ENCODE measurements around the gene MYO3A. TPM values are rescaled to one million over a fixed set of nuclear protein-coding genes. Genes with fewer than 3 reads are reported as not detected.

The MYO3A gene
- total RNA-seq, 4 donors from 2014 or later: 0.21 to 0.39 (median 0.22) TPM; not detected in 1

DNA sequence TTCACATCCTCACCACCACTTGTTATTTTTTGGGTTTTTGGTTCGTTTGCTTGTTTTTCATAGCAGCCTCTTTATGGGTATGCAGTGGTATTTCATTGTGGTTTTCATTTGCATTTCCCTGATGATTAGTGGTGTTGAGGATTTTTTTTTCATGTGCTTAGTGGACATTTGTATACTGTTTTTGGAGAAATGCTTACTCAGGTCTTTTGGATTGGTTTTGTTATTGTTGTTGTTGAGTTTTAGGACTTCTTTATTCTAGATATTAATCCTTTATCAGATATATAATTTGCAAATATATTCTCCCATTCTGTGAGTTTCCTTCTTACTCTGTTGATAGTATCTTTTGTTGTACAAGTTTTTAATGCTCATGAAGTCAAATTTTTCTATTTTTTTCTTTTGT, 325.3 kb downstream of the MYO3A start:
- Histone ChIP-seq H3K36me3 (no peaks in the 10 kb centered on the region), H3K4me1 (no peaks in the 10 kb centered on the region), H3K27me3 (no peaks in the 10 kb centered on the region), H3K4me3 (no peak overlapping the region), H3K9me3 (no peaks in the 10 kb centered on the region), H3K27ac (no peak overlapping the region)
- 33 to 39% methylated on average over 1 of the region's 1 CpG for WGBS, 2 donors
- TF ChIP-seq POLR2A (IDR thresholded peaks at IDR 0.05): no peak
- TF ChIP-seq EP300 (IDR thresholded peaks at IDR 0.05): no peak
- TF ChIP-seq, protein P1, sequence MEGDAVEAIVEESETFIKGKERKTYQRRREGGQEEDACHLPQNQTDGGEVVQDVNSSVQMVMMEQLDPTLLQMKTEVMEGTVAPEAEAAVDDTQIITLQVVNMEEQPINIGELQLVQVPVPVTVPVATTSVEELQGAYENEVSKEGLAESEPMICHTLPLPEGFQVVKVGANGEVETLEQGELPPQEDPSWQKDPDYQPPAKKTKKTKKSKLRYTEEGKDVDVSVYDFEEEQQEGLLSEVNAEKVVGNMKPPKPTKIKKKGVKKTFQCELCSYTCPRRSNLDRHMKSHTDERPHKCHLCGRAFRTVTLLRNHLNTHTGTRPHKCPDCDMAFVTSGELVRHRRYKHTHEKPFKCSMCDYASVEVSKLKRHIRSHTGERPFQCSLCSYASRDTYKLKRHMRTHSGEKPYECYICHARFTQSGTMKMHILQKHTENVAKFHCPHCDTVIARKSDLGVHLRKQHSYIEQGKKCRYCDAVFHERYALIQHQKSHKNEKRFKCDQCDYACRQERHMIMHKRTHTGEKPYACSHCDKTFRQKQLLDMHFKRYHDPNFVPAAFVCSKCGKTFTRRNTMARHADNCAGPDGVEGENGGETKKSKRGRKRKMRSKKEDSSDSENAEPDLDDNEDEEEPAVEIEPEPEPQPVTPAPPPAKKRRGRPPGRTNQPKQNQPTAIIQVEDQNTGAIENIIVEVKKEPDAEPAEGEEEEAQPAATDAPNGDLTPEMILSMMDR (IDR thresholded peaks at IDR 0.05): no peak
- DNase-seq (ENCODE audit: low spot score in 2 of 2): no peak

All from tibial nerve (tissue), 4 donors.